C4-2B (cell line): ENCODE measurements around the gene GAS7.

Experiments used
- H3K27ac ChIP-seq: fragments of 450-650 bp; 2 replicates; pipeline ENCODE4 v1.5.1; 2017
- ZFX ChIP-seq: fragments of 450-650 bp; IDR thresholded peaks from 2 replicates; pipeline ENCODE4 v1.6.1; 2017
- TF ChIP-seq, protein P1 (sequence below): fragments of 450-650 bp; conservative IDR thresholded peaks from 2 replicates; pipeline ENCODE4 v1.5.1; 2017; ENCODE audit warnings: mild to moderate bottlenecking

The GAS7 gene

DNA sequence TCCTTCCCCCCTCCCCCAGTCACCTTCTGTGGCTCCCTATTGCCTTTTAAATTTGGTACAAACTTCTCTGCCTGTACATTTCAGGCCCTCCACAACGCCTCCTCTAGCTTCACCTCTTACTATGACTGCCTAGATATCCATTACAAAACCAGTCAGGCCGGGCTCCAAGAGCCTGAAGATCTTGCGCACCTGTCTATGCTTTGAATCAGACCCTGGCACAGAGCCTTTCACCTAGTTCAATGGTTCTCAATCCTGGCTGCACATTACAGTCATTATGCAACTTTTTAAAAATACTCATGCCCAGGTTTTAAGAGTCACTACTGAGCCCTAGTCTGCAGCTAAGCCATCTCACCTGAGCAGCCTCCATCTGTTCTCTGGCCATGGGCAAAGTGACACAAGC lies 1.6 kb upstream of the GAS7 start:
- no peak for TF ChIP-seq ZFX
- TF ChIP-seq, protein P1, sequence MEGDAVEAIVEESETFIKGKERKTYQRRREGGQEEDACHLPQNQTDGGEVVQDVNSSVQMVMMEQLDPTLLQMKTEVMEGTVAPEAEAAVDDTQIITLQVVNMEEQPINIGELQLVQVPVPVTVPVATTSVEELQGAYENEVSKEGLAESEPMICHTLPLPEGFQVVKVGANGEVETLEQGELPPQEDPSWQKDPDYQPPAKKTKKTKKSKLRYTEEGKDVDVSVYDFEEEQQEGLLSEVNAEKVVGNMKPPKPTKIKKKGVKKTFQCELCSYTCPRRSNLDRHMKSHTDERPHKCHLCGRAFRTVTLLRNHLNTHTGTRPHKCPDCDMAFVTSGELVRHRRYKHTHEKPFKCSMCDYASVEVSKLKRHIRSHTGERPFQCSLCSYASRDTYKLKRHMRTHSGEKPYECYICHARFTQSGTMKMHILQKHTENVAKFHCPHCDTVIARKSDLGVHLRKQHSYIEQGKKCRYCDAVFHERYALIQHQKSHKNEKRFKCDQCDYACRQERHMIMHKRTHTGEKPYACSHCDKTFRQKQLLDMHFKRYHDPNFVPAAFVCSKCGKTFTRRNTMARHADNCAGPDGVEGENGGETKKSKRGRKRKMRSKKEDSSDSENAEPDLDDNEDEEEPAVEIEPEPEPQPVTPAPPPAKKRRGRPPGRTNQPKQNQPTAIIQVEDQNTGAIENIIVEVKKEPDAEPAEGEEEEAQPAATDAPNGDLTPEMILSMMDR: no peak
- H3K27ac ChIP-seq: no peak overlapping the region

DNA sequence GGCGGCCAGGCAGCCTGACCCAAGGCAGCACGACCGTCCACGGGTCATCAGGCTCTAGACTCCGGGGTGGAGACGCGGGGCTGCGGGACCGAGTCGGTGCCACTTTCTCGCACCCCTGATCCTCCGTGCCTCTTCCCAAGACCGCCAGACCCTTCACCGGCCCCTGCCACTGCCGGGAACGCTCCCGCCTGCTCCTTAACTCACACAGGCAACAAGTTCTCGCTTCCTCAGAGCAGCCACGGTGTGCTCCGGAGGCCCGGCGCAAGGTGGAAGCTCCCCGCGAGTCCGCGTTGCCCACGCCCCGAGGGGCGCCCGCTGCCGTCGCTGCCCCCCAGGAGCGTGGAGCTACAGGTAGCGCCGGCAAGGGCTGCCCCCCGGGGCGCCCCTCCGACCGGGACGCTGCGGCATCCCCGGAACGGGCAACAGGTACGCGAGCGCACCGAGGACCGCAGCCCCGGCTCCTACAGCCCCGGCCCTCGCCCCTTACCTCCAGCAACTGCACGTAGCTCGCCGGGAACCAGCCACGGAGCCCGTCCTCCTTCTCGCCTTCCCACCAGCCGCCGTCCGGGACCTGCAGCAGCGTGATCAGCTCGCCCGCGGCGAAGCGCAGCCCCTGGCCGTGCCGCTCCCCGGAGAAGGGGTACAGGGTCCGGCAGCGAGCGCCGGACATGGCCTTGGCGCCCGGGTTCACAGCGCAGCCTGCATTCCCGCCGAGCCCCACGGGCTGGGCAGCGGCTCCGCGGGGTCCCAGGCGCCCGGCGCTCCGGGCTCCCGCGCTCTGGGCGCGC lies 491 bp downstream of the GAS7 start:
- H3K27ac ChIP-seq: no peak overlapping the region
- TF ChIP-seq ZFX: no peak
- TF ChIP-seq, protein P1: no peak

DNA sequence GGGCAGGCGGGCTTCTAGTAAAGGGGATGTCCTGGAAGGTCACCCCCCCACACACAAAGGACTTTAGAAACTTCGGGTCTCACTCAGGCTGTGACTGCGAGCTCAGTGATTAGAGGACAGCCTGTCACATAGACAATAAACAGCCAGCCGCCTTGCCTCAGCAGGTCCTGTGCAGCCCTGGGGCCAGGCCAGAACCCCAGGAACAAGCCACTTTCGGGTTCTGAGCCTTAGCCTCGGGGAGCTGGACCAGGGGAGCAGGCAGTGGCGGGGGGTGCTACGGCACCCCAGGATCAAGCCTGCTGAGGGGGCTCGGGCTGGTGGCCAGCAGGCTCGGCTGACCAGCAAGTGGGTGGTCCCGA lies 1.1 kb downstream of the GAS7 start:
- TF ChIP-seq, protein P1: no peak
- TF ChIP-seq ZFX: no peak
- H3K27ac ChIP-seq: no peak overlapping the region

DNA sequence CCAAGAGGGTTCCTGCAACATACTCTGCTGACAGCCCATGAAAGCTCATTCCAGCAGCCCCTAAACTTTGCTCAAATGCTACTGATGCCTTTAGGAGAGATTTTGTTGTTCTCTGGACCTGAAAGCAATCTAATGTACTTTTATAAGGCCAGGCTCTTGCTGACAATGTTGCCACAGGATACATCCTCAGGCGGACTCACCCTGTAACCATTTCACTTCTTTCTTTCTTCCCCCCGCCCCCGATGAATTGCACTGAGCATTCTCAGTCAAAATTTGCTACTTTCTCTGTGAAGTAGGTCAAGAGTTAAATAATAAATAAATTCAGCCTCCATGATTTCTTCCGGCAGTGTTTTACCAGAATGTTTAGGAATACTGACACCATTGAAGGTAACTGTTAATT lies 1.5 kb downstream of the GAS7 start:
- no peak for TF ChIP-seq ZFX
- TF ChIP-seq, protein P1: no peak
- H3K27ac ChIP-seq: no peak overlapping the region

DNA sequence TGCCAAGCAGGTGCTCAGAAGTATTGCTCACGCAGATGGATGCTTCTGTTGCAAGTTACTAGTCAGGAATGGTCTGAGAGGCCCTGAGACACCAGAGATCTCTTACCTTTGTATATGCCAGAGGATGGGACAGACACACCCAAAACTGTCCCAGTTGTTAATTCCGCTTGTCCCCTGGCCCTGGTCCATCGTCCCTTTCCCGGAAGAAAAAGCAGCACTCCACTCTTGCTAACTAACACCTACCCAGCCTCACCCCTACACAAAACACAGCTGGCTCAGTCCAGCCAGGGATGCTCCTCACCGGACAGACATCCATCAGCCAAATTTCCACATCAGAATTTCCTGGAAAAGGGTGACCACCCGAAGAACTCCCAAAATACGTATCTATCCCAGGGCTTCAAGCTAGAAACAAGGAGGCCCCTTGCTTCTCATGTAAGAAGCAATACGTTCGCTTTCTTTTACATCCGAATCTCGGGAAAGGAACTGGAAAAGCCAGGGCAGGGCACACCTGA lies 2.0 kb downstream of the GAS7 start:
- no peak overlapping the region for H3K27ac ChIP-seq
- TF ChIP-seq ZFX: no peak
- TF ChIP-seq, protein P1: no peak

DNA sequence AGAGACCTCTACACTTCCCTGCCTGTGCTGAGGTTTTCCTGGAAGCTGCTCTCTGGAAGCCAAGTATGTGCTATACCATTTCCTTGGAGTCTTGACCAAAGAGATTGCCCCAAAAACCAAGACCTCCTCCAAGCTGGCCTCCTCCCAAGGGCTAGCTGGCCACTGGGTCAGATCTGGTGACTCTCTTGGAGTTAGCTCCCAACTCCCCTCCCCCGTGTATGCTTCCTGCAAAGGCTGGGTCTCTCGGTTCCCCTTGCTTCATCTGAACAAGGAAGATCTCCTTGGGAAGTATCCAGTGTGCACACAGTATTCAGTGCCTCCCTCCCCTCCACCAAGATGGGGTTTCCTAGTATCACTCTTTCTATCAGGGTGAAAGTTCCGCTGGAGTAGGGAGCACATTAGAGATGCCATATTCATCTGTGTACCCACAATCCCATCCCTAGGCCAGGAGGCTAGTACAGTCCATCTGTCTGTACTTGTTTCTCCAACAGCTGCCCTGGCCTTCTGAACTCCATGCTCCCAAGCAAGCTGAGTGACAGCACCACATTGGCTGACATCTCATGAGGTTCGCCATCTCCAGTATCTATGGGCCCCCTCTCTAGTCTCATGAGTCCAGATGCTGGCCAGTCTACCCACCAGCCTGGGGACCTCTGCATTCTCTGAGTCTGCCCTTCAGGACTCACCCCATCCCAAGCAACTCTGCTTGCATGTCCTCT lies 3.2 kb downstream of the GAS7 start:
- TF ChIP-seq, protein P1: no peak
- no peak for TF ChIP-seq ZFX
- no peak overlapping the region for H3K27ac ChIP-seq

DNA sequence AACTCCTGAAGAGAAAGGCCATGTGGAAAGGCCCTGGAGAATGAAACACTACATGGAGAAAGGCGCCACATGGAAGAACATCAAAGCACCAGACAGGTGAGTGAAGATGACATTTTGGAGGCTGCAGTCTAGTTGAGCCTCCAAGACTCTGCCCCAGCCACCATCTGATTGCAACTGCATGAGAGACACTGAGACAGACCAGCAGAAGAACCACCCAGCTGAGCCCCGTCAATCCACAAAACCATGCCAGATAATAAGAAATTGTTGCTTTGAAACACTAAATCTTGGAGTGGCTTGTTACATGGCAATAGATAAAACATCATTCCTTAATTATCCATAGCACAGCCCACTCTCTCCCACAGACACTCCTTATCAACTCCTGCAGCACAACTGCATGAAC lies 4.8 kb downstream of the GAS7 start:
- TF ChIP-seq, protein P1: no peak
- no peak for TF ChIP-seq ZFX
- no peak overlapping the region for H3K27ac ChIP-seq
